Panc1 (cell line): ENCODE results near the gene IGFL3.

ENCODE experiments used
- CTCF ChIP-seq: fragments of 450-650 bp; IDR thresholded peaks from 2 replicates; pipeline ENCODE4 v1.5.1; 2017; ENCODE audit warnings: mild to moderate bottlenecking
- REST ChIP-seq, 2 experiments: IDR thresholded peaks; 2 replicates each; pipeline ENCODE4 v1.6.1; 2011 to 2012; ENCODE audit warnings: low read depth in 2 of 2, control low read depth in 1 of 2, low read length in 1 of 2, mild to moderate bottlenecking in 1 of 2, moderate library complexity in 1 of 2; ENCODE audit not compliant: insufficient read depth in 1 of 2

- TF ChIP-seq CTCF (no peak), REST (IDR thresholded peaks at IDR 0.05; ENCODE audit: insufficient read depth in 1 of 2, low read depth in 2 of 2, low read length in 1 of 2) (no peak)
These were observed 30.7 kb upstream of the IGFL3 start for GRCh38 chr19:46155237-46155636.
